Ishikawa (cell line): ENCODE data around the gene TMEM117.
A peak's percentile ranks its signal among the peaks of the same experiment; 100 is the strongest.

Experiments used
- CEBPB ChIP-seq: IDR thresholded peaks from 2 replicates; pipeline ENCODE4 v1.6.1; 2012
- CREB1 ChIP-seq: IDR thresholded peaks from 2 replicates; pipeline ENCODE4 v1.6.1; 2012; ENCODE audit warnings: low read depth
- EGR1 ChIP-seq: IDR thresholded peaks from 2 replicates; pipeline ENCODE4 v1.6.1; 2012
- EP300 ChIP-seq: IDR thresholded peaks from 2 replicates; pipeline ENCODE4 v1.6.1; 2012; ENCODE audit warnings: borderline replicate concordance
- FOXM1 ChIP-seq: IDR thresholded peaks from 2 replicates; pipeline ENCODE4 v1.6.1; 2012; ENCODE audit warnings: low read depth, borderline replicate concordance
- MAX ChIP-seq: IDR thresholded peaks from 2 replicates; pipeline ENCODE4 v1.6.1; 2012
- NFIC ChIP-seq: IDR thresholded peaks from 2 replicates; pipeline ENCODE4 v1.6.1; 2012
- RAD21 ChIP-seq: IDR thresholded peaks from 2 replicates; pipeline ENCODE4 v1.6.1; 2012; ENCODE audit warnings: low read depth
- REST ChIP-seq: IDR thresholded peaks from 2 replicates; pipeline ENCODE4 v1.6.1; 2012; ENCODE audit warnings: low read depth, mild to moderate bottlenecking
- TAF1 ChIP-seq: IDR thresholded peaks from 2 replicates; pipeline ENCODE4 v1.6.1; 2012; ENCODE audit warnings: low read depth, mild to moderate bottlenecking
- TCF12 ChIP-seq: IDR thresholded peaks from 2 replicates; pipeline ENCODE4 v1.6.1; 2012; ENCODE audit warnings: low read depth
- TEAD4 ChIP-seq: IDR thresholded peaks from 2 replicates; pipeline ENCODE4 v1.6.1; 2012
- YY1 ChIP-seq: IDR thresholded peaks from 2 replicates; pipeline ENCODE4 v1.6.1; 2012; ENCODE audit warnings: low read depth
- ZBTB7A ChIP-seq: IDR thresholded peaks from 2 replicates; pipeline ENCODE4 v1.6.1; 2012; ENCODE audit warnings: low read depth
- TF ChIP-seq, protein P1 (sequence below): IDR thresholded peaks from 2 replicates; pipeline ENCODE4 v1.6.1; 2012

The TMEM117 gene

GRCh38 chr12:43835656-43836474 lies at the start of gene TMEM117:
Gene TMEM117 (plus strand): TSS chr12:43836081.
- TF ChIP-seq RAD21, result no peak
- TF ChIP-seq CEBPB, result no peak
- peak; percentile 90 for TF ChIP-seq MAX
- TF ChIP-seq TCF12, result peak; percentile 22; the same call in 1 of the 2 replicates
- peak; percentile 67; the same call in 1 of the 2 replicates for TF ChIP-seq YY1
- peak; percentile 71; the same call in 1 of the 2 replicates for TF ChIP-seq EGR1
- 0 out of 2 replicates have a peak, but pooled peaks have one; percentile 59 for TF ChIP-seq ZBTB7A
- peak; percentile 25; the same call in 1 of the 2 replicates for TF ChIP-seq TEAD4

- TF ChIP-seq EGR1, result no peak
- no peak for TF ChIP-seq NFIC
- no peak for TF ChIP-seq TCF12
- no peak for TF ChIP-seq YY1
- TF ChIP-seq EP300, result no peak
- TF ChIP-seq ZBTB7A, result no peak
- TF ChIP-seq CREB1, result no peak
- no peak for TF ChIP-seq MAX
- TF ChIP-seq TAF1, result no peak
- no peak for TF ChIP-seq RAD21
- TF ChIP-seq REST, result no peak
- TF ChIP-seq FOXM1, result no peak
- no peak for TF ChIP-seq CEBPB
- TF ChIP-seq TEAD4, result no peak
- TF ChIP-seq, protein P1, sequence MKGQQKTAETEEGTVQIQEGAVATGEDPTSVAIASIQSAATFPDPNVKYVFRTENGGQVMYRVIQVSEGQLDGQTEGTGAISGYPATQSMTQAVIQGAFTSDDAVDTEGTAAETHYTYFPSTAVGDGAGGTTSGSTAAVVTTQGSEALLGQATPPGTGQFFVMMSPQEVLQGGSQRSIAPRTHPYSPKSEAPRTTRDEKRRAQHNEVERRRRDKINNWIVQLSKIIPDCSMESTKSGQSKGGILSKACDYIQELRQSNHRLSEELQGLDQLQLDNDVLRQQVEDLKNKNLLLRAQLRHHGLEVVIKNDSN, result no peak
Observed at GRCh38 chr12:43786899-43787693, 48.8 kb upstream of the TMEM117 start.

DNA sequence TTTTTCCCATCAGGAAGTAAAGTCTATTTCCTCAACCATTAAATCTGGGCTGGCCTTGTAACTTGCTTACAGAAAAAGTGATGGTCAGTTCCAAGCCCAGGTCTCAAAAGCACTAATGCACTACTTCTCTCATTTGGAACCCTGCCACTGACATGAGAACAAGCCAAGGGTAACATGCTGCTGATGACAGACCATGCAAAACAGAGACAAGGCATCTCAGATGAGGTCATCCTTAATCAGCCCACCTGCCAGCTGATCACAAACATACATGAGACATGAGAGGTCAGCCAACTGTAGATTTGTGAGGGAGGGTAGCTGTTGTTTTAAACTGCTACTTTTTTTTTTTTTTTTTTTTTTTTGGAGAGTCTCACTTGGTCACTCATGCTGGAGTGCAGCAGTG lies 45.9 kb upstream of the TMEM117 start:
- TF ChIP-seq EP300 (no peak), ZBTB7A (no peak), TAF1 (no peak), MAX (no peak), FOXM1 (no peak), TCF12 (no peak)
- TF ChIP-seq, protein P1, result no peak

DNA sequence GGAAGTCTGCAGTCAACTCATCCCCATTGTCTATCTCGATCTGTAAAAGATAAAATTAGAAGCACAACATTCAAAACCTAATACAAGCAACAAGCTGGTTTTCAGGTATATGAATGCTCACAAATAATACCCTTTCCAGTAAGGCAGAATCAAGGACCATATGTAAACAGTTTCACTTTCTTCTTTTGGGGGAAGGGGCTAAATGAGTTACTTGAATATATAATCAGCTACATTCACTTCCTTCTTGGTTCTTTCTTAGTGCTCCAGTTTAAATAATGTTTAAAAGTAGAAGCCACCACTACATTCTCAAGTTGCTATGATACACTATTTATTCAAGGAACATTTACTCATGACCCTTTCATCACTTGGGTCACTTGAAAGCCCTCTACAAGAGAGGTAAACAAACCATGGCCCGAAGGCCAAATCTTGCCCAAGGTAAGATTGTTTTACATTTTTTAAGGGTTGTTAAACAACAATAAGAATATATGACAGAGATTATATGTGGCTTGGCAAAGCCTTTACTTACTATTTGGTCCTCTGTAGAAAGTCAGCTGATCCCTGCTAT lies 40.1 kb upstream of the TMEM117 start:
- TF ChIP-seq REST (no peak), EP300 (no peak), TEAD4 (no peak), ZBTB7A (no peak), FOXM1 (no peak), TAF1 (no peak), EGR1 (no peak)

GRCh38 chr12:43797561-43798217 lies 38.2 kb upstream of the TMEM117 start:
- TF ChIP-seq NFIC (no peak), FOXM1 (no peak), YY1 (no peak), TCF12 (no peak), EGR1 (no peak), REST (no peak), TEAD4 (no peak), CEBPB (no peak), RAD21 (no peak), TAF1 (no peak), EP300 (no peak), ZBTB7A (no peak), MAX (no peak)
- TF ChIP-seq, protein P1, result no peak
